HepG2 (cell line): ENCODE measurements around the gene TXNDC11.

ENCODE experiments used
- CC2D1A ChIP-seq: sonication (generic); formaldehyde crosslinking; IDR thresholded peaks from 2 replicates; pipeline ENCODE4 v1.8.1; 2023; ENCODE audit warnings: mild to moderate bottlenecking, missing genetic modification reagents
- CTCF ChIP-seq: sonication (generic); formaldehyde crosslinking; IDR thresholded peaks from 2 replicates; pipeline ENCODE4 v1.5.0; 2020; ENCODE audit warnings: mild to moderate bottlenecking, missing genetic modification reagents, moderate library complexity
- HNF4G ChIP-seq, 2 experiments: sonication (generic) in 1 of 2; formaldehyde crosslinking in 1 of 2; IDR thresholded peaks; 2 replicates each; pipeline versions ENCODE4 v1.4.0 to v1.6.1; 2011 to 2020; ENCODE audit warnings: borderline replicate concordance in 2 of 2, low read depth in 2 of 2, mild to moderate bottlenecking in 2 of 2, low read length in 1 of 2, missing genetic modification reagents in 1 of 2, moderate library complexity in 1 of 2
- MXD4 ChIP-seq: IDR thresholded peaks from 2 replicates; pipeline ENCODE4 v1.6.1; 2016; ENCODE audit warnings: mild to moderate bottlenecking, missing biosample characterization, missing genetic modification reagents
- PCBP2 ChIP-seq: fragments of 200-400 bp; formaldehyde crosslinking; optimal IDR thresholded peaks from 2 replicates; pipeline ENCODE3; 2018; ENCODE audit warnings: low read length, low read depth; ENCODE audit not compliant: poor library complexity, severe bottlenecking
- POLR2A ChIP-seq, 2 experiments: IDR thresholded peaks; 2 replicates each; pipeline ENCODE4 v1.6.1; 2011; ENCODE audit warnings: low read depth in 2 of 2, low read length in 2 of 2, mild to moderate bottlenecking in 1 of 2, moderate library complexity in 1 of 2; ENCODE audit not compliant: insufficient read depth in 1 of 2
- TF ChIP-seq, protein P1 (sequence below): sonication (generic); formaldehyde crosslinking; IDR thresholded peaks from 2 replicates; pipeline ENCODE4 v1.4.0; 2020; ENCODE audit warnings: mild to moderate bottlenecking, missing genetic modification reagents

DNA sequence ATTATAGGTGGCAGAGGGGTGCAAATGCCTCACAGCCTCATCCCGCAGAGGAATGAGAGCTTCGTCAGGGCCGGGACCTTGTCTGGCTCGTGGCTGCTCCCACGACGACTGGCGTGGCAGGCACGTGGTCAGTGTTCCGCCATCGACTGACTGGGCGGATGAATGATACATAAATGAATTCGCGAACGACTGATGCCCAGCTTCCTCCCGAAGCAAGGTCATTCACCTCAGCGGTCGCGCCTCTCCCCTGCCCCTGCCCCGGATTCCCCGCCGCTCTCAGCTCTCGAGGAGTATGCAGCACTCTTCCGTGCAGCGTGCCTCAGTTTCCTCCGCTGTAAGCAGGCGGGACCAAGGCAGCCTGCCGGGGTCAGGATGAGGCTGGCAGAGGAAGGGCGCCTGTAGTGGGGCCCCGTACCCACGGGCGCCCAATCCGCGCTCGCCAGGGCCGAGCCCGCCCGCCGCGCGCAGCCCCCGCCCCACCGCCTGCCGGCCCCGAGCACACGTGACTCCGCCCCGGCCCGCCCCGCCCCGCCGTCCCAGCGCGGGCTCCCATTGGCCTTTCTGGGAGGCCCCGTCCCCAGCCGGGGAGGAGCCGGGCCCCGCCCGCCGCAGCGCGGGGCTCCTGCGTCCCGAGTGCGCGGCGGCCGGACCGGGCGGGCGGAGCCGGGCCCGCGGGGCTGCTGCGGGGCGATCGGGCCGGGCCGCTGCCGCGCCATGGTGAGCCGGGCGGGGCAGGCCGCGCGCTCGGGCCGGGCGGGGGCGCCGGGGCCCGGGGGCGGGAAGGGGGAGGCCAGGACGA lies 74.6 kb downstream of the TXNDC11 start, which contains the start of gene SNN:
- no peak for TF ChIP-seq PCBP2
- TF ChIP-seq, protein P1, sequence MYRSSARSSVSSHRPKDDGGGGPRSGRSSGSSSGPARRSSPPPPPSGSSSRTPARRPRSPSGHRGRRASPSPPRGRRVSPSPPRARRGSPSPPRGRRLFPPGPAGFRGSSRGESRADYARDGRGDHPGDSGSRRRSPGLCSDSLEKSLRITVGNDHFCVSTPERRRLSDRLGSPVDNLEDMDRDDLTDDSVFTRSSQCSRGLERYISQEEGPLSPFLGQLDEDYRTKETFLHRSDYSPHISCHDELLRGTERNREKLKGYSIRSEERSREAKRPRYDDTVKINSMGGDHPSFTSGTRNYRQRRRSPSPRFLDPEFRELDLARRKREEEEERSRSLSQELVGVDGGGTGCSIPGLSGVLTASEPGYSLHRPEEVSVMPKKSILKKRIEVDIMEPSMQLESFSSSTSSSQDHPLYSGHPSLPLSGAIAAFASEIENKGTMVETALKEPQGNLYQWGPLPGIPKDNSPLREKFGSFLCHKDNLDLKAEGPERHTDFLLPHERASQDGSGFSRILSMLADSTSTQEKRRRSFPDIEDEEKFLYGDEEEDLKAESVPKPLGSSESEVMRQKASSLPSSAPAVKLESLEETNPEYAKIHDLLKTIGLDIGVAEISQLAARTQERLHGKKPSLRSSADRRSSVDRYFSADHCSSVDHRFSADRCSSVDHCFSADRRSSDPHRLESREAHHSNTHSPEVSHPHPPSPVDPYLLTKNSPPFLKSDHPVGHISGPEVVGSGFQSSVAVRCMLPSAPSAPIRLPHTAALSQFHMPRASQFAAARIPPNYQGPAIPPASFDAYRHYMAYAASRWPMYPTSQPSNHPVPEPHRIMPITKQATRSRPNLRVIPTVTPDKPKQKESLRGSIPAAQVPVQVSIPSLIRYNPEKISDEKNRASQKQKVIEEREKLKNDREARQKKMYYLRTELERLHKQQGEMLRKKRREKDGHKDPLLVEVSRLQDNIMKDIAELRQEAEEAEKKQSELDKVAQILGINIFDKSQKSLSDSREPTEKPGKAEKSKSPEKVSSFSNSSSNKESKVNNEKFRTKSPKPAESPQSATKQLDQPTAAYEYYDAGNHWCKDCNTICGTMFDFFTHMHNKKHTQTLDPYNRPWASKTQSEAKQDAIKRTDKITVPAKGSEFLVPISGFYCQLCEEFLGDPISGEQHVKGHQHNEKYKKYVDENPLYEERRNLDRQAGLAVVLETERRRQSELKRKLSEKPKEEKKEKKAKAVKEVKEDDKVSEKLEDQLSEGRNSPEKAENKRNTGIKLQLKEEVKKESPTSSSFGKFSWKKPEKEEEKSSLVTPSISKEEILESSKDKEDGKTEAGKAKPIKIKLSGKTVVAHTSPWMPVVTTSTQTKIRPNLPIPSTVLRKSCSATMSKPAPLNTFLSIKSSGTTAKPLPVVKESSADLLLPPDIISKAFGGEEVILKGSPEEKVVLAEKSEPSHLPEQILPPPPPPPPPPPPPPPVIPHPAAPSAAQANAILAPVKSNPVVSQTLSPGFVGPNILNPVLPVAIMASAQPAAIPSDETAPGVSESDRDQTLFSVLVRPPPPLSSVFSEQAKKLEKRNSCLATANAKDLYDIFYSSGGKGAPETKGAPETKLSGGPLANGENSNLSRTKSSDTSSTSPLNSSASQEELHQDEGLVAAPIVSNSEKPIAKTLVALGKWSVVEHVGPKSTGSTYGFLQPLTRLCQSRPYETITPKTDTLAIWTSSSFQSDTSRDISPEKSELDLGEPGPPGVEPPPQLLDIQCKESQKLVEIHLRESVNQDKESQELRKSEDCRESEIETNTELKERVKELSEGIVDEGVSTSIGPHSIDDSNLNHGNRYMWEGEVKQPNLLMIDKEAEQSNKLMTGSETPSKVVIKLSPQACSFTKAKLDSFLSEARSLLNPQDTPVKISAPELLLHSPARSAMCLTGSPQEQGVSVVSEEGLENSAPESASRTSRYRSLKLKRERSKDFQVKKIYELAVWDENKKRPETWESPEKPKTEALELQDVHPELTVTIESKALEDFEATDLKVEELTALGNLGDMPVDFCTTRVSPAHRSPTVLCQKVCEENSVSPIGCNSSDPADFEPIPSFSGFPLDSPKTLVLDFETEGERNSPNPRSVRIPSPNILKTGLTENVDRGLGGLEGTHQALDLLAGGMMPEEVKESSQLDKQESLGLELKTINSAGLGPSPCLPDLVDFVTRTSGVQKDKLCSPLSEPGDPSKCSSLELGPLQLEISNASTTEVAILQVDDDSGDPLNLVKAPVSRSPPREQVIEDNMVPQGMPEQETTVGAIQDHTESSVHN (CRISPR knock-in tag), result no peak
- TF ChIP-seq CC2D1A (CRISPR knock-in tag), result no peak
- TF ChIP-seq POLR2A (IDR thresholded peaks at IDR 0.05; ENCODE audit: insufficient read depth in 1 of 2, low read depth in 2 of 2, low read length in 2 of 2), result no peak; a peak in 1 of 4 replicates
- no peak for TF ChIP-seq HNF4G (IDR thresholded peaks at IDR 0.05; ENCODE audit: borderline replicate concordance, low read depth, low read length)
- TF ChIP-seq HNF4G (CRISPR knock-in tag; IDR thresholded peaks at IDR 0.05; ENCODE audit: borderline replicate concordance, low read depth), result no peak
- 0 out of 2 replicates have a peak, but pooled peaks have one; percentile 45 for TF ChIP-seq MXD4 (CRISPR knock-in tag)
- TF ChIP-seq CTCF (CRISPR knock-in tag), result no peak
